HCT116 (cell line): ENCODE results near the gene GEMIN5. TPM values are rescaled to one million over a fixed set of nuclear protein-coding genes. Genes with fewer than 3 reads are reported as not detected.

Experiments used
- ATAC-seq: fragments of 200-7000 bp; cut with Tn5 transposase; 2 replicates; pipeline ENCODE4 v1.9.1; 2020; ENCODE audit warnings: mild to moderate bottlenecking, moderate library complexity
- BruUV-seq: library from RNA; stranded (reverse); fragments of 400-500 nt; replicated peaks from 2 replicates; lab custom pipeline; 2021; lab: Mats Ljungman, UMichigan
- CTCF ChIA-PET: fragments of 300-600 bp; sonication (Branson Sonifier 250); formaldehyde crosslinking; loops from one replicate; lab custom pipeline; 2021; ENCODE audit warnings: antibody characterized with exemption; lab: Charles Lee
- POLR2A ChIA-PET: fragments of 300-600, 350-600 bp; sonication (Branson Sonifier 250); formaldehyde crosslinking; loops from one replicate; lab custom pipeline; 2021; ENCODE audit warnings: antibody characterized with exemption; lab: Charles Lee
- RAD21 ChIA-PET, 2 experiments: fragments of 300-600 bp; sonication (Branson Sonifier 250); formaldehyde crosslinking; loops; one replicate each; lab custom pipeline; 2023; ENCODE audit warnings: low total read pairs in 2 of 2; ENCODE audit not compliant: uncharacterized antibody in 2 of 2, unreplicated experiment in 2 of 2, low non-redundant PET in 1 of 2; lab: Charles Lee
- DNase-seq: peaks from one replicate; pipeline ENCODE4 v3.0.0-alpha.2; 2010; ENCODE audit warnings: low read depth, low spot score
- H2AFZ ChIP-seq: fragments of 200-600 bp; shearing (Covaris generic), sonication (generic); 2 replicates; pipeline ENCODE4 v1.6.1; 2017; ENCODE audit warnings: low read depth, mixed run types, mixed read lengths, antibody characterized with exemption, low read length; ENCODE audit not compliant: poor library complexity, severe bottlenecking
- H3K27ac ChIP-seq: 2 replicates; pipeline ENCODE4 v1.5.1; 2012; ENCODE audit warnings: low read depth, low read length
- H3K27me3 ChIP-seq: fragments of 200-600 bp; sonication (generic); 2 replicates; pipeline ENCODE4 v1.6.1; 2016; ENCODE audit warnings: mixed run types, low read length, mixed read lengths; ENCODE audit not compliant: insufficient read depth
- H3K36me3 ChIP-seq, 2 experiments: fragments of 200-500 bp in 1 of 2; fragments of 200-600 bp in 1 of 2; sonication (Bioruptor generic) in 1 of 2; sonication (generic) in 1 of 2; 2 replicates each; pipeline versions ENCODE4 v1.5.1 to v1.6.1; 2014 to 2016; ENCODE audit warnings: low read length in 2 of 2, inconsistent platforms in 1 of 2, mixed read lengths in 1 of 2, mixed run types in 1 of 2; ENCODE audit not compliant: insufficient read depth in 2 of 2, control insufficient read depth in 1 of 2
- H3K4me1 ChIP-seq, 2 experiments: fragments of 200-600 bp in 1 of 2; sonication (generic) in 1 of 2; 2 replicates each; pipeline versions ENCODE4 v1.5.1 to v1.6.1; 2012 to 2017; ENCODE audit warnings: low read length in 2 of 2, inconsistent platforms in 1 of 2, mild to moderate bottlenecking in 1 of 2, mixed read lengths in 1 of 2, mixed run types in 1 of 2, moderate library complexity in 1 of 2; ENCODE audit not compliant: insufficient read depth in 2 of 2, control insufficient read depth in 1 of 2
- H3K4me2 ChIP-seq: fragments of 200-600 bp; sonication (generic); 2 replicates; pipeline ENCODE4 v1.6.1; 2017; ENCODE audit warnings: mixed run types, low read length, mixed read lengths
- H3K4me3 ChIP-seq, 2 experiments: fragments of 200-600 bp in 1 of 2; sonication (generic) in 1 of 2; replicated peaks in 1 of 2; 2 replicates each; pipeline ENCODE4 v1.5.1; 2011 to 2016; ENCODE audit warnings: low read length in 2 of 2, control low read depth in 1 of 2, low read depth in 1 of 2, mild to moderate bottlenecking in 1 of 2, mixed read lengths in 1 of 2, mixed run types in 1 of 2
- H3K79me2 ChIP-seq: fragments of 200-600 bp; sonication (generic); 2 replicates; pipeline ENCODE4 v1.6.1; 2017; ENCODE audit warnings: mild to moderate bottlenecking, mixed run types, low read length, moderate library complexity, mixed read lengths; ENCODE audit not compliant: insufficient read depth
- H3K9ac ChIP-seq: fragments of 200-600 bp; sonication (generic); 2 replicates; pipeline ENCODE4 v1.6.1; 2016; ENCODE audit warnings: low read length, mixed read lengths
- H3K9me2 ChIP-seq: fragments of 200-600 bp; sonication (generic), shearing (Covaris generic); 2 replicates; pipeline ENCODE4 v1.6.1; 2017; ENCODE audit warnings: mixed run types, mild to moderate bottlenecking, moderate library complexity; ENCODE audit not compliant: insufficient read depth
- H3K9me3 ChIP-seq, 2 experiments: fragments of 200-500 bp in 1 of 2; fragments of 200-600 bp in 1 of 2; sonication (Bioruptor generic) in 1 of 2; sonication (generic) in 1 of 2; 2 replicates each; pipeline ENCODE4 v1.6.1; 2014 to 2017; ENCODE audit warnings: low read length in 2 of 2, mixed read lengths in 2 of 2, inconsistent platforms in 1 of 2, low read depth in 1 of 2, mild to moderate bottlenecking in 1 of 2, mixed run types in 1 of 2, moderate library complexity in 1 of 2; ENCODE audit not compliant: control insufficient read depth in 1 of 2, insufficient read depth in 1 of 2
- H4K20me1 ChIP-seq: fragments of 200-600 bp; sonication (generic), shearing (Covaris generic); 2 replicates; pipeline ENCODE4 v1.6.1; 2017; ENCODE audit warnings: mixed run types, mild to moderate bottlenecking, moderate library complexity; ENCODE audit not compliant: insufficient read depth
- CBX3 ChIP-seq: IDR thresholded peaks from 2 replicates; pipeline ENCODE4 v1.6.1; 2012; ENCODE audit warnings: low read depth
- ELF1 ChIP-seq: IDR thresholded peaks from 2 replicates; pipeline ENCODE4 v1.6.1; 2012; ENCODE audit warnings: low read depth, borderline replicate concordance
- EZH2 ChIP-seq: fragments of 200-600 bp; sonication (generic); IDR thresholded peaks from 2 replicates; pipeline ENCODE4 v1.6.1; 2017; ENCODE audit warnings: antibody characterized with exemption, mixed run types
- EZH2phosphoT487 ChIP-seq: fragments of 200-600 bp; IDR thresholded peaks from 2 replicates; pipeline ENCODE4 v1.6.1; 2018; ENCODE audit warnings: antibody characterized with exemption, borderline replicate concordance
- FOSL1 ChIP-seq: IDR thresholded peaks from 2 replicates; pipeline ENCODE4 v1.6.1; 2012; ENCODE audit warnings: low read depth
- JUND ChIP-seq: IDR thresholded peaks from 2 replicates; pipeline ENCODE4 v1.6.1; 2012
- POLR2A ChIP-seq: IDR thresholded peaks from 2 replicates; pipeline ENCODE4 v1.7.0; 2011; ENCODE audit warnings: borderline replicate concordance; ENCODE audit not compliant: insufficient read depth, insufficient read length; ENCODE audit errors: extremely low read depth
- POLR2AphosphoS5 ChIP-seq: IDR thresholded peaks from 2 replicates; pipeline ENCODE4 v1.6.1; 2011; ENCODE audit warnings: mild to moderate bottlenecking, low read depth, low read length, moderate library complexity
- SIN3A ChIP-seq: IDR thresholded peaks from 2 replicates; pipeline ENCODE4 v1.6.1; 2012; ENCODE audit warnings: low read depth
- SP1 ChIP-seq: IDR thresholded peaks from 2 replicates; pipeline ENCODE4 v1.6.1; 2012; ENCODE audit warnings: low read depth
- SRF ChIP-seq: IDR thresholded peaks from 2 replicates; pipeline ENCODE4 v1.6.1; 2012; ENCODE audit warnings: low read depth
- TCF7L2 ChIP-seq: IDR thresholded peaks from 2 replicates; pipeline ENCODE4 v1.7.0; 2011; ENCODE audit warnings: borderline replicate concordance, inconsistent platforms; ENCODE audit not compliant: insufficient read depth, insufficient read length; ENCODE audit errors: extremely low read depth
- YY1 ChIP-seq: IDR thresholded peaks from 2 replicates; pipeline ENCODE4 v1.6.1; 2011; ENCODE audit warnings: low read length, low read depth, moderate library complexity, mild to moderate bottlenecking; ENCODE audit not compliant: insufficient replicate concordance; ENCODE audit errors: extremely low read depth
- ZFX ChIP-seq: fragments of 450-650 bp; IDR thresholded peaks from 2 replicates; pipeline ENCODE4 v1.6.1; 2017
- ZNF274 ChIP-seq: fragments of 200-500 bp; sonication (Bioruptor generic); IDR thresholded peaks from 2 replicates; pipeline ENCODE4 v1.6.1; 2014; ENCODE audit warnings: mild to moderate bottlenecking, low read depth, low read length, inconsistent platforms
- intact Hi-C: fragments of 100-400 bp; cut with micrococcal nuclease; formaldehyde crosslinking; loops from 2 replicates; pipeline ENCODE4 v1.10.0; 2022
- total RNA-seq: library from RNA; stranded (reverse); gene quantifications from one replicate; pipeline ENCODE4 v1.2.1, GENCODE V29; 2021; ENCODE audit not compliant: unreplicated experiment
- TF ChIP-seq, protein P1 (sequence below): IDR thresholded peaks from 2 replicates; pipeline ENCODE4 v1.6.1; 2012
- TF ChIP-seq, protein P2 (sequence below), 3 experiments: fragments of 200-600 bp in 1 of 3; sonication (generic) in 1 of 3; IDR thresholded peaks in 2 of 3; conservative IDR thresholded peaks in 1 of 3; 2 replicates each; pipeline ENCODE4 v1.5.1; 2012 to 2017; ENCODE audit warnings: low read depth in 2 of 3, low read length in 2 of 3, antibody characterized with exemption in 1 of 3, borderline replicate concordance in 1 of 3, control low read depth in 1 of 3, mild to moderate bottlenecking in 1 of 3, mixed read lengths in 1 of 3, mixed run types in 1 of 3, moderate library complexity in 1 of 3; ENCODE audit not compliant: insufficient read depth in 1 of 3
- TF ChIP-seq, protein P3 (sequence below): IDR thresholded peaks from 2 replicates; pipeline ENCODE4 v1.6.1; 2012; ENCODE audit warnings: low read depth
- TF ChIP-seq, protein P4 (sequence below): IDR thresholded peaks from 2 replicates; pipeline ENCODE4 v1.6.1; 2012

Gene GEMIN5
- total RNA-seq, 1 experiment from 2014 or later, result 35.9 TPM

DNA sequence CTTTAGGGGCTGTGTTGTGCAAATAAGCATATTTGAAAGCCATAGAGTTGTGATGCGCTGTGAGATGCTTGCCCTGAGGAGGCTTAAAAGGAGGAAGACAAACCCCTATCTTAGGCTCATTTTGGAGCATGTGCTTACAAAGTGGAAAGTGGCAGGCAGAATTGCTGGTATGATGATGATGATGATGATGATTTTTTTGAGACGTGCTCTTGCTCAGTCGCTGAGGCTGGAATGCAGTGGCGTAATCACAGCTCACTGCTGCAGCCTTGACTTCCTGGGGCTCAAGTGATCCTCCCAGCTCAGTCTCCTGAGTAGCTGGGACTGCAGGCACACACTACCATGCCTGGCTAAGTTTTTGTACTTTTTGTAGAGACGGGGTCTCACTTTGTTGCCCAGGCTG is 77.9 kb downstream of the GEMIN5 start:
- H3K9me2 ChIP-seq, result no peaks in the 10 kb centered on the region
- no peaks in the 10 kb centered on the region for H4K20me1 ChIP-seq
- H3K27me3 ChIP-seq, result no peaks in the 10 kb centered on the region
- H3K4me3 ChIP-seq, result peak overlapping the region; percentile 76 to 95; a peak in 3 of 4 replicates
- BruUV-seq, result no TSS peak
- TF ChIP-seq EZH2 (no peak), POLR2A (no peak), POLR2AphosphoS5 (no peak), ZNF274 (no peak), SRF (no peak), TCF7L2 (no peak), SP1 (no peak), ZFX (no peak), ELF1 (no peak), YY1 (no peak), CBX3 (no peak), JUND (no peak), FOSL1 (no peak), SIN3A (no peak), EZH2phosphoT487 (no peak)
- TF ChIP-seq, protein P1, sequence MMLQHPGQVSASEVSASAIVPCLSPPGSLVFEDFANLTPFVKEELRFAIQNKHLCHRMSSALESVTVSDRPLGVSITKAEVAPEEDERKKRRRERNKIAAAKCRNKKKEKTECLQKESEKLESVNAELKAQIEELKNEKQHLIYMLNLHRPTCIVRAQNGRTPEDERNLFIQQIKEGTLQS, result no peak
- TF ChIP-seq, protein P2, sequence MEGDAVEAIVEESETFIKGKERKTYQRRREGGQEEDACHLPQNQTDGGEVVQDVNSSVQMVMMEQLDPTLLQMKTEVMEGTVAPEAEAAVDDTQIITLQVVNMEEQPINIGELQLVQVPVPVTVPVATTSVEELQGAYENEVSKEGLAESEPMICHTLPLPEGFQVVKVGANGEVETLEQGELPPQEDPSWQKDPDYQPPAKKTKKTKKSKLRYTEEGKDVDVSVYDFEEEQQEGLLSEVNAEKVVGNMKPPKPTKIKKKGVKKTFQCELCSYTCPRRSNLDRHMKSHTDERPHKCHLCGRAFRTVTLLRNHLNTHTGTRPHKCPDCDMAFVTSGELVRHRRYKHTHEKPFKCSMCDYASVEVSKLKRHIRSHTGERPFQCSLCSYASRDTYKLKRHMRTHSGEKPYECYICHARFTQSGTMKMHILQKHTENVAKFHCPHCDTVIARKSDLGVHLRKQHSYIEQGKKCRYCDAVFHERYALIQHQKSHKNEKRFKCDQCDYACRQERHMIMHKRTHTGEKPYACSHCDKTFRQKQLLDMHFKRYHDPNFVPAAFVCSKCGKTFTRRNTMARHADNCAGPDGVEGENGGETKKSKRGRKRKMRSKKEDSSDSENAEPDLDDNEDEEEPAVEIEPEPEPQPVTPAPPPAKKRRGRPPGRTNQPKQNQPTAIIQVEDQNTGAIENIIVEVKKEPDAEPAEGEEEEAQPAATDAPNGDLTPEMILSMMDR (IDR thresholded peaks at IDR 0.05 in 2 of 3, conservative IDR thresholded peaks at IDR 0.05 in 1 of 3; ENCODE audit: borderline replicate concordance in 1 of 3, insufficient read depth in 1 of 3, low read depth in 2 of 3, low read length in 2 of 3), result no peak
- TF ChIP-seq, protein P3, sequence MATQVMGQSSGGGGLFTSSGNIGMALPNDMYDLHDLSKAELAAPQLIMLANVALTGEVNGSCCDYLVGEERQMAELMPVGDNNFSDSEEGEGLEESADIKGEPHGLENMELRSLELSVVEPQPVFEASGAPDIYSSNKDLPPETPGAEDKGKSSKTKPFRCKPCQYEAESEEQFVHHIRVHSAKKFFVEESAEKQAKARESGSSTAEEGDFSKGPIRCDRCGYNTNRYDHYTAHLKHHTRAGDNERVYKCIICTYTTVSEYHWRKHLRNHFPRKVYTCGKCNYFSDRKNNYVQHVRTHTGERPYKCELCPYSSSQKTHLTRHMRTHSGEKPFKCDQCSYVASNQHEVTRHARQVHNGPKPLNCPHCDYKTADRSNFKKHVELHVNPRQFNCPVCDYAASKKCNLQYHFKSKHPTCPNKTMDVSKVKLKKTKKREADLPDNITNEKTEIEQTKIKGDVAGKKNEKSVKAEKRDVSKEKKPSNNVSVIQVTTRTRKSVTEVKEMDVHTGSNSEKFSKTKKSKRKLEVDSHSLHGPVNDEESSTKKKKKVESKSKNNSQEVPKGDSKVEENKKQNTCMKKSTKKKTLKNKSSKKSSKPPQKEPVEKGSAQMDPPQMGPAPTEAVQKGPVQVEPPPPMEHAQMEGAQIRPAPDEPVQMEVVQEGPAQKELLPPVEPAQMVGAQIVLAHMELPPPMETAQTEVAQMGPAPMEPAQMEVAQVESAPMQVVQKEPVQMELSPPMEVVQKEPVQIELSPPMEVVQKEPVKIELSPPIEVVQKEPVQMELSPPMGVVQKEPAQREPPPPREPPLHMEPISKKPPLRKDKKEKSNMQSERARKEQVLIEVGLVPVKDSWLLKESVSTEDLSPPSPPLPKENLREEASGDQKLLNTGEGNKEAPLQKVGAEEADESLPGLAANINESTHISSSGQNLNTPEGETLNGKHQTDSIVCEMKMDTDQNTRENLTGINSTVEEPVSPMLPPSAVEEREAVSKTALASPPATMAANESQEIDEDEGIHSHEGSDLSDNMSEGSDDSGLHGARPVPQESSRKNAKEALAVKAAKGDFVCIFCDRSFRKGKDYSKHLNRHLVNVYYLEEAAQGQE, result no peak
- TF ChIP-seq, protein P4, sequence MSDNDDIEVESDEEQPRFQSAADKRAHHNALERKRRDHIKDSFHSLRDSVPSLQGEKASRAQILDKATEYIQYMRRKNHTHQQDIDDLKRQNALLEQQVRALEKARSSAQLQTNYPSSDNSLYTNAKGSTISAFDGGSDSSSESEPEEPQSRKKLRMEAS, result no peak
- DNase-seq (no peak), ATAC-seq (no peak)
- H3K4me1 ChIP-seq, result peaks cover 17 to 22% of the 10 kb centered on the region in 2 experiments
- peak overlapping the region; percentile 82; the same call in 1 of the 2 replicates for H3K9ac ChIP-seq
- H2AFZ ChIP-seq, result no peak overlapping the region
- intact Hi-C loops, result no loop called here
- POLR2A ChIA-PET, result no interaction called here
- CTCF ChIA-PET, result no interaction called here
- H3K27ac ChIP-seq, result no peak overlapping the region
- H3K36me3 ChIP-seq, result peaks cover 0 to 5% of the 10 kb centered on the region in 2 experiments; a peak in 1 of 4 replicates
- peaks cover 56% of the 10 kb centered on the region for H3K79me2 ChIP-seq
- H3K9me3 ChIP-seq, result no peaks in the 10 kb centered on the region
- peak overlapping the region; percentile 80 for H3K4me2 ChIP-seq
- RAD21 ChIA-PET, result no interaction called here
